Effector memory CD8-positive, alpha-beta T cell (primary cell): ENCODE measurements around the gene CDH13.

ENCODE experiments used
- ATAC-seq: fragments of 150-1000 bp; cut with Tn5 transposase; replicated peaks from 2 replicates; pipeline ENCODE4 v1.10.0; 2021; ENCODE audit warnings: mild to moderate bottlenecking, moderate library complexity
- DNase-seq, 3 experiments: peaks; one replicate each; pipeline ENCODE4 v3.0.0; 2021
- H3K27ac Mint-ChIP-seq, 2 donors: one replicate each; pipeline ENCODE4 v1.8.0; 2022; ENCODE audit warnings: mild to moderate bottlenecking in 2 of 2, mixed read lengths in 2 of 2, moderate library complexity in 2 of 2
- H3K27me3 Mint-ChIP-seq, 2 donors: one replicate each; pipeline ENCODE4 v1.8.0; 2022; ENCODE audit warnings: mixed read lengths in 2 of 2
- H3K36me3 Mint-ChIP-seq: one replicate; pipeline ENCODE4 v1.8.0; 2022; ENCODE audit warnings: mild to moderate bottlenecking, moderate library complexity, mixed read lengths; ENCODE audit not compliant: insufficient read depth
- H3K4me1 Mint-ChIP-seq, 2 donors: one replicate each; pipeline ENCODE4 v1.8.0; 2022; ENCODE audit warnings: low read depth in 2 of 2, mixed read lengths in 2 of 2
- H3K4me3 Mint-ChIP-seq, 2 donors: one replicate each; pipeline ENCODE4 v1.8.0; 2022; ENCODE audit warnings: mild to moderate bottlenecking in 2 of 2, mixed read lengths in 2 of 2, moderate library complexity in 2 of 2
- H3K9me3 Mint-ChIP-seq, 2 donors: one replicate each; pipeline ENCODE4 v1.8.0; 2022; ENCODE audit warnings: mixed read lengths in 2 of 2

The CDH13 gene

GRCh38 chr16:83715217-83715920 is 1088.6 kb downstream of the CDH13 start:
- ATAC-seq (no peak), DNase-seq (no peak)
- H3K4me1 Mint-ChIP-seq = no peaks in the 10 kb centered on the region
- H3K36me3 Mint-ChIP-seq = no peaks in the 10 kb centered on the region
- H3K27ac Mint-ChIP-seq = no peak overlapping the region
- H3K27me3 Mint-ChIP-seq = peaks cover 8 to 31% of the 10 kb centered on the region in 2 donors
- no peak overlapping the region for H3K4me3 Mint-ChIP-seq
- no peaks in the 10 kb centered on the region for H3K9me3 Mint-ChIP-seq

GRCh38 chr16:83717308-83717707 is 1090.5 kb downstream of the CDH13 start:
- ATAC-seq = no peak
- Mint-ChIP-seq H3K4me3 (no peak overlapping the region), H3K36me3 (no peaks in the 10 kb centered on the region), H3K27me3 (peaks cover 8 to 30% of the 10 kb centered on the region in 2 donors), H3K9me3 (no peaks in the 10 kb centered on the region), H3K4me1 (no peaks in the 10 kb centered on the region), H3K27ac (no peak overlapping the region)
- no peak for DNase-seq

- no peak overlapping the region for H3K4me3 Mint-ChIP-seq
- no peaks in the 10 kb centered on the region for H3K9me3 Mint-ChIP-seq
- ATAC-seq = no peak
- peaks cover 8 to 30% of the 10 kb centered on the region in 2 donors for H3K27me3 Mint-ChIP-seq
- H3K36me3 Mint-ChIP-seq = no peaks in the 10 kb centered on the region
- no peak for DNase-seq
- H3K4me1 Mint-ChIP-seq = no peaks in the 10 kb centered on the region
- no peak overlapping the region for H3K27ac Mint-ChIP-seq
Observed at GRCh38 chr16:83717814-83718213, 1091.0 kb downstream of the CDH13 start.

GRCh38 chr16:83720213-83720612 is 1093.4 kb downstream of the CDH13 start:
- Mint-ChIP-seq H3K9me3 (peaks cover 7 to 8% of the 10 kb centered on the region in 2 donors), H3K36me3 (no peaks in the 10 kb centered on the region), H3K27ac (no peak overlapping the region), H3K27me3 (peaks cover 8 to 30% of the 10 kb centered on the region in 2 donors), H3K4me1 (no peaks in the 10 kb centered on the region), H3K4me3 (no peak overlapping the region)
- no peak for ATAC-seq
- DNase-seq = no peak

- Mint-ChIP-seq H3K27ac (no peak overlapping the region), H3K9me3 (peaks cover 7 to 8% of the 10 kb centered on the region in 2 donors), H3K36me3 (no peaks in the 10 kb centered on the region), H3K4me3 (no peak overlapping the region), H3K27me3 (peaks cover 8 to 30% of the 10 kb centered on the region in 2 donors), H3K4me1 (no peaks in the 10 kb centered on the region)
- no peak for ATAC-seq
- no peak for DNase-seq
Observed at GRCh38 chr16:83720981-83721380, 1094.2 kb downstream of the CDH13 start.

- ATAC-seq = no peak
- no peaks in the 10 kb centered on the region for H3K36me3 Mint-ChIP-seq
Observed at GRCh38 chr16:83721676-83722075, 1094.9 kb downstream of the CDH13 start.

GRCh38 chr16:83722456-83723183 is 1095.9 kb downstream of the CDH13 start:
- no peaks in the 10 kb centered on the region for H3K4me1 Mint-ChIP-seq
- DNase-seq (no peak), ATAC-seq (no peak)
- no peak overlapping the region for H3K27ac Mint-ChIP-seq
- peaks cover 7 to 8% of the 10 kb centered on the region in 2 donors for H3K9me3 Mint-ChIP-seq
- peaks cover 3 to 42% of the 10 kb centered on the region in 2 donors for H3K27me3 Mint-ChIP-seq
- H3K36me3 Mint-ChIP-seq = no peaks in the 10 kb centered on the region
- no peak overlapping the region for H3K4me3 Mint-ChIP-seq

More at GRCh38 chr16:83721676-83722075, 1094.9 kb downstream of the CDH13 start:
- H3K27me3 Mint-ChIP-seq = peaks cover 8 to 35% of the 10 kb centered on the region in 2 donors
- no peak for DNase-seq
- no peaks in the 10 kb centered on the region for H3K4me1 Mint-ChIP-seq
- H3K27ac Mint-ChIP-seq = no peak overlapping the region
- H3K4me3 Mint-ChIP-seq = no peak overlapping the region
- H3K9me3 Mint-ChIP-seq = peaks cover 7 to 8% of the 10 kb centered on the region in 2 donors

GRCh38 chr16:83723244-83723643 is 1096.5 kb downstream of the CDH13 start:
- H3K27me3 Mint-ChIP-seq = peaks cover 0 to 39% of the 10 kb centered on the region in 2 donors
- H3K4me3 Mint-ChIP-seq = no peak overlapping the region

GRCh38 chr16:83723901-83724300 is 1097.1 kb downstream of the CDH13 start:
- H3K27me3 Mint-ChIP-seq = peaks cover 0 to 36% of the 10 kb centered on the region in 2 donors

More at GRCh38 chr16:83723244-83723643, 1096.5 kb downstream of the CDH13 start:
- H3K27ac Mint-ChIP-seq = no peak overlapping the region
- no peaks in the 10 kb centered on the region for H3K4me1 Mint-ChIP-seq
- H3K36me3 Mint-ChIP-seq = no peaks in the 10 kb centered on the region
- DNase-seq (no peak), ATAC-seq (no peak)
- H3K9me3 Mint-ChIP-seq = peaks cover 7 to 8% of the 10 kb centered on the region in 2 donors

GRCh38 chr16:83724585-83724984 is 1097.8 kb downstream of the CDH13 start:
- Mint-ChIP-seq H3K4me1 (no peaks in the 10 kb centered on the region), H3K27ac (no peak overlapping the region), H3K36me3 (no peaks in the 10 kb centered on the region), H3K27me3 (peaks cover 0 to 31% of the 10 kb centered on the region in 2 donors), H3K4me3 (no peak overlapping the region), H3K9me3 (peaks cover 7 to 8% of the 10 kb centered on the region in 2 donors)
- ATAC-seq (no peak), DNase-seq (no peak)

More at GRCh38 chr16:83723901-83724300, 1097.1 kb downstream of the CDH13 start:
- ATAC-seq (no peak), DNase-seq (no peak)
- Mint-ChIP-seq H3K4me3 (no peak overlapping the region), H3K4me1 (no peaks in the 10 kb centered on the region), H3K36me3 (no peaks in the 10 kb centered on the region), H3K9me3 (peaks cover 7 to 8% of the 10 kb centered on the region in 2 donors), H3K27ac (no peak overlapping the region)

GRCh38 chr16:83725313-83725712 is 1098.5 kb downstream of the CDH13 start:
- H3K27ac Mint-ChIP-seq = no peak overlapping the region
- no peaks in the 10 kb centered on the region for H3K36me3 Mint-ChIP-seq
- H3K4me3 Mint-ChIP-seq = no peak overlapping the region
- DNase-seq (no peak), ATAC-seq (no peak)
- H3K4me1 Mint-ChIP-seq = no peaks in the 10 kb centered on the region
- peaks cover 7 to 8% of the 10 kb centered on the region in 2 donors for H3K9me3 Mint-ChIP-seq
- peaks cover 0 to 24% of the 10 kb centered on the region in 2 donors for H3K27me3 Mint-ChIP-seq

GRCh38 chr16:83727018-83727417 is 1100.2 kb downstream of the CDH13 start:
- no peak overlapping the region for H3K27ac Mint-ChIP-seq
- DNase-seq (no peak), ATAC-seq (no peak)
- no peaks in the 10 kb centered on the region for H3K4me1 Mint-ChIP-seq
- no peak overlapping the region for H3K4me3 Mint-ChIP-seq
- no peaks in the 10 kb centered on the region for H3K36me3 Mint-ChIP-seq
- peaks cover 7 to 19% of the 10 kb centered on the region in 2 donors for H3K9me3 Mint-ChIP-seq
- peaks cover 12 to 29% of the 10 kb centered on the region in 2 donors for H3K27me3 Mint-ChIP-seq

- DNase-seq = no peak
- H3K4me3 Mint-ChIP-seq = no peak overlapping the region
- H3K9me3 Mint-ChIP-seq = peaks cover 7 to 19% of the 10 kb centered on the region in 2 donors
- H3K27me3 Mint-ChIP-seq = peaks cover 15 to 29% of the 10 kb centered on the region in 2 donors
- no peaks in the 10 kb centered on the region for H3K36me3 Mint-ChIP-seq
- no peaks in the 10 kb centered on the region for H3K4me1 Mint-ChIP-seq
- no peak for ATAC-seq
- H3K27ac Mint-ChIP-seq = no peak overlapping the region
Observed at GRCh38 chr16:83727751-83728352, 1101.1 kb downstream of the CDH13 start.
